CD4-positive, alpha-beta memory T cell (primary cell): ENCODE data around the gene CHPF2. TPM values are rescaled to one million over a fixed set of nuclear protein-coding genes. Genes with fewer than 3 reads are reported as not detected.

ENCODE experiments used
- CTCF ChIA-PET: fragments of 350-600 bp; sonication (Branson Sonifier 250); formaldehyde crosslinking; loops from one replicate; lab custom pipeline; 2021; ENCODE audit warnings: inconsistent platforms; ENCODE audit not compliant: partially characterized antibody; lab: Charles Lee
- POLR2A ChIA-PET: fragments of 350-600 bp; sonication (Branson Sonifier 250); formaldehyde crosslinking; loops from one replicate; lab custom pipeline; 2021; ENCODE audit not compliant: partially characterized antibody; lab: Charles Lee
- DNase-seq, 5 donors: peaks; one replicate each; pipeline versions ENCODE4 v3.0.0 to v3.0.0-alpha.2; 2020 to 2022; ENCODE audit warnings: mixed read lengths in 1 of 5
- H3K27ac ChIP-seq: one replicate; pipeline ENCODE4 v1.7.0; 2013; ENCODE audit warnings: low read depth, low read length
- H3K27me3 ChIP-seq: 2 replicates; pipeline ENCODE4 v1.7.0; 2013; ENCODE audit warnings: mild to moderate bottlenecking, low read length, moderate library complexity; ENCODE audit not compliant: insufficient read depth
- H3K36me3 ChIP-seq: 2 replicates; pipeline ENCODE4 v1.7.0; 2013; ENCODE audit warnings: mild to moderate bottlenecking, low read length, moderate library complexity; ENCODE audit not compliant: insufficient read depth
- H3K4me1 ChIP-seq: 2 replicates; pipeline ENCODE4 v1.7.0; 2013; ENCODE audit warnings: mild to moderate bottlenecking, low read length, moderate library complexity; ENCODE audit not compliant: insufficient read depth
- H3K4me3 ChIP-seq, 2 donors: one replicate each; pipeline ENCODE4 v1.7.0; 2013; ENCODE audit warnings: low read length in 2 of 2, mild to moderate bottlenecking in 1 of 2
- H3K9me3 ChIP-seq, 2 donors: one replicate each; pipeline ENCODE4 v1.7.0; 2013; ENCODE audit warnings: low read length in 2 of 2, control low read depth in 1 of 2; ENCODE audit not compliant: control insufficient read depth in 1 of 2
- H3K27ac Mint-ChIP-seq, 7 donors: one replicate each; pipeline ENCODE4 v1.8.0; 2020 to 2021; ENCODE audit warnings: mixed read lengths in 7 of 7, mild to moderate bottlenecking in 6 of 7, inconsistent platforms in 3 of 7, moderate library complexity in 3 of 7
- H3K27me3 Mint-ChIP-seq, 2 donors: one replicate each; pipeline ENCODE4 v1.8.0; 2020 to 2021; ENCODE audit warnings: mixed read lengths in 2 of 2
- H3K36me3 Mint-ChIP-seq, 2 donors: one replicate each; pipeline ENCODE4 v1.8.0; 2020 to 2021; ENCODE audit warnings: mixed read lengths in 2 of 2, inconsistent platforms in 1 of 2, mild to moderate bottlenecking in 1 of 2
- H3K4me1 Mint-ChIP-seq, 4 donors: one replicate each; pipeline ENCODE4 v1.8.0; 2020 to 2021; ENCODE audit warnings: mixed read lengths in 4 of 4, mild to moderate bottlenecking in 1 of 4
- H3K4me3 Mint-ChIP-seq, 8 donors: one replicate each; pipeline ENCODE4 v1.8.0; 2020 to 2021; ENCODE audit warnings: mixed read lengths in 8 of 8, mild to moderate bottlenecking in 7 of 8, moderate library complexity in 6 of 8, inconsistent platforms in 3 of 8
- H3K9me3 Mint-ChIP-seq, 8 donors: one replicate each; pipeline ENCODE4 v1.8.0; 2020 to 2021; ENCODE audit warnings: mixed read lengths in 8 of 8, mild to moderate bottlenecking in 5 of 8, inconsistent platforms in 3 of 8, moderate library complexity in 1 of 8
- intact Hi-C: fragments of 100-400 bp; cut with micrococcal nuclease; formaldehyde crosslinking; loops from one replicate; pipeline ENCODE4 v1.15.1; 2023
- polyA plus RNA-seq, 2 donors: library from polyadenylated mRNA; unstranded; fragments of 300-500 nt; fragmentation: Illumina TruSeq; gene quantifications; one replicate each; pipeline ENCODE4 v1.2.3, GENCODE V29; 2021
- total RNA-seq, 2 experiments: library from RNA; stranded (reverse); gene quantifications; one replicate each; pipeline ENCODE4 v1.2.3, GENCODE V29; 2021

The CHPF2 gene
- total and polyA plus RNA-seq, 4 experiments from 2014 or later: 25.3 to 52.3 (median 40.4) TPM

DNA sequence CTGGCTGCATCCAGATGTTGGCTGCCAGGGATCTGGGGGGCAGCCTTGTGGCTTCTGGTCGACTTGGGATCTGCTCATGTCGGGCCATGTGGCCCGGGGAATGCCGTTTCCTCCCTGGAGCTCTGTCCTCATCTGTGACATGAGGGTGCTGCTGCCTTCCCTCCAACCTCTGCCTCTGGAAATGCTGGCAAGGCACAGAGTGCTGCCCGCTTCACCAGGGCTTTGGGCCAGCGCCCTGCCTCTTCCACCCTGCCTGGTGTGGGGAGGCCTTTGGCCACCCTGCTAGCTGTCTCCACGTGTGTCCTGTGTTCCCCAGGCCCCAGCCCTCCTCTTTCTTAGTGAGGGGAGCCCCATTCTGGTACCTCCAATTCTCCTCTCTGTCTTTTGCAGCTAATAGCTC, 22.0 kb downstream of the CHPF2 start:
- no peaks in the 10 kb centered on the region for H3K9me3 ChIP-seq
- no peaks in the 10 kb centered on the region for H3K36me3 ChIP-seq
- H3K4me1 ChIP-seq: peaks cover 12% of the 10 kb centered on the region
- H3K27me3 ChIP-seq: peaks cover 24% of the 10 kb centered on the region
- intact Hi-C loops: no loop called here
- CTCF ChIA-PET: interaction anchor here (3.1 kb wide), 1 partner anchor 10 kb away, joined by 11 read pairs; no protein-coding TSS in a partner anchor
- H3K27me3 Mint-ChIP-seq: peaks cover 30 to 60% of the 10 kb centered on the region in 2 donors
- peaks cover 11 to 27% (median 16%) of the 10 kb centered on the region in 4 donors for H3K4me1 Mint-ChIP-seq
- no peak overlapping the region for H3K27ac Mint-ChIP-seq
- peak in 1 of 5 donors; percentile 31 for DNase-seq
- no peaks in the 10 kb centered on the region for H3K36me3 Mint-ChIP-seq
- POLR2A ChIA-PET: no interaction called here
- H3K4me3 Mint-ChIP-seq: no peak overlapping the region
- no peak overlapping the region for H3K27ac ChIP-seq
- no peak overlapping the region for H3K4me3 ChIP-seq
- H3K9me3 Mint-ChIP-seq: no peaks in the 10 kb centered on the region

DNA sequence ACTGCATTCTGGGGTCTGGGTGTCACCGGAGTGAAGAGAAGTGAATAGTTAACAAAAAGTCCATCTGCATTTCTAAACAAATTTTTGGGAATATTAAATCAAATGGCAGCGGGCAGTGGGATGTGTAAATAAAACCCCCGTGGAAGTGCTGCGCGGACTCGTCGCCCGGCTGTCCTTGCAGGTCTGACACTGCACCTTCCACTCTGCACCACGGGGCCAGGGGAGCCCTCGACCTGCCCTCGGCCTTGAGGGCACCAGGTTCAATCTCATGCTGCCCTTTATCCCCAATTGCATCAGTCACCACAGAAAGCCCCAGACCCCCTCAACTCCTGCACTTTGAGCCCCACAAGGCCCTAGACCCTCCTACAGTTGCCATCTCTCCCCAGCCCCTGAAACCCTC, 22.6 kb downstream of the CHPF2 start:
- H3K4me3 Mint-ChIP-seq: no peak overlapping the region
- H3K27me3 Mint-ChIP-seq: peaks cover 29 to 58% of the 10 kb centered on the region in 2 donors
- CTCF ChIA-PET: interaction anchor here (3.1 kb wide), 1 partner anchor 11 kb away, joined by 11 read pairs; no protein-coding TSS in a partner anchor

DNA sequence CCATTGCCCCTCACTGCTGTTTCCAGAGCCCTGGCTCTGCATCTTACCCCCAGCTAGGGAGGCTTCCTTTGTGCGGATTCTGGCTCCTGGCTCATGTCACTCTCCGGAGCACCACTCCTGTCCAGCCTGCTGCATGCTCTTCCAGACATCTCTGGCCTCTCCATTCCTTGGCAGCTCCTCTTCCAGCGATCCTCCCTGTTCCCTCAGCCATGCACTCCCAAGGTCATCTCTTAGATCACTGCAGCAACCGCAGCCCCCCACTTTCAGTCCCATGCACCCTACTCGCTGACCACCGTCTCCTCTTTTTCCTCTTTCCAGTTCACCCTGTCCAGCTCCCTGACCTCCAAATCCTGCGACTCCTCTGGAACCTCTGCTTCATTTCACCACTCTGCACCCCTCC, 23.1 kb downstream of the CHPF2 start:
- intact Hi-C loops: no loop called here
- POLR2A ChIA-PET: no interaction called here
- no peaks in the 10 kb centered on the region for H3K36me3 ChIP-seq
- H3K4me3 ChIP-seq: no peak overlapping the region
- no peaks in the 10 kb centered on the region for H3K36me3 Mint-ChIP-seq
- peaks cover 28 to 56% of the 10 kb centered on the region in 2 donors for H3K27me3 Mint-ChIP-seq
- H3K4me1 Mint-ChIP-seq: peaks cover 10 to 20% (median 14%) of the 10 kb centered on the region in 4 donors
- H3K27ac Mint-ChIP-seq: no peak overlapping the region
- CTCF ChIA-PET: interaction anchor here (3.1 kb wide), 1 partner anchor 11 kb away, joined by 11 read pairs; no protein-coding TSS in a partner anchor
- H3K9me3 ChIP-seq: no peaks in the 10 kb centered on the region
- peaks cover 20% of the 10 kb centered on the region for H3K27me3 ChIP-seq
- no peak overlapping the region for H3K4me3 Mint-ChIP-seq
- DNase-seq: no peak
- no peaks in the 10 kb centered on the region for H3K9me3 Mint-ChIP-seq
- H3K27ac ChIP-seq: no peak overlapping the region
- peaks cover 7% of the 10 kb centered on the region for H3K4me1 ChIP-seq

More for the DNA sequence above, 22.6 kb downstream of the CHPF2 start:
- Mint-ChIP-seq H3K36me3 (no peaks in the 10 kb centered on the region), H3K27ac (no peak overlapping the region), H3K4me1 (peaks cover 10 to 23% (median 14%) of the 10 kb centered on the region in 4 donors), H3K9me3 (no peaks in the 10 kb centered on the region)
- H3K9me3 ChIP-seq: no peaks in the 10 kb centered on the region
- H3K36me3 ChIP-seq: no peaks in the 10 kb centered on the region
- DNase-seq: no peak
- H3K27me3 ChIP-seq: peaks cover 24% of the 10 kb centered on the region
- no peak overlapping the region for H3K27ac ChIP-seq
- peaks cover 7% of the 10 kb centered on the region for H3K4me1 ChIP-seq
- POLR2A ChIA-PET: no interaction called here
- intact Hi-C loops: no loop called here
- no peak overlapping the region for H3K4me3 ChIP-seq

DNA sequence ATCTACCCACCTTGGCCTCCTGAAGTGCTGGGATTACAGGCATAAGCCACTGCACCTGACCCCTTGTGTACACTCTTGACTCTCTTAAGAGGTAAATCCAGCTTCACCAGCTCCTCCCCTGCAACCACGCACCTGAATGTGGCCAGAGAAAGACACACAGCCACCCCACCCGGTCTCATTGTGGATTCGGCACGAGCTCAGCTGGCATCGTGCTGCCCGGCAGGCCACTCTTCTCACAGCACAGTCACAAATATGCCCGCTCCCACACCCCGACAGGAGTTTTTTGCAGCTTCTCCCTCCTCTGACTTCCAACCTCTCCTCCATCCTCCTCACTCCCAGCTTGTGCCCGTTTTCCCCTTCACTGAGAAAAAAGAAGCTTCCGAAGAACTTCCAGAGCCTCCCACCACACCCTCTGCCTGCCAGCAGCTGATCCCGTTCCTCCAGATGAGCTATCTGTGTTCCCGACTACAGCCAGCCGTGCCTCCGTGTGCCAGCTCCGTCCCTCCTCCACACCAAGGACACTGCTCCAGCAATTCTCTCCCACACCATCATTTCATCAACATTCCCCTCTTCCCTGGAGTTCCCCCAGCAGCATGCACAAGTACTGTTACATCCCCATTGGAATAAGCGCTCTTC, 24.2 kb downstream of the CHPF2 start:
- H3K9me3 ChIP-seq: no peaks in the 10 kb centered on the region
- POLR2A ChIA-PET: no interaction called here
- no peaks in the 10 kb centered on the region for H3K36me3 ChIP-seq
- no peaks in the 10 kb centered on the region for H3K9me3 Mint-ChIP-seq
- peaks cover 27 to 47% of the 10 kb centered on the region in 2 donors for H3K27me3 Mint-ChIP-seq
- intact Hi-C loops: no loop called here
- no peak overlapping the region for H3K4me3 Mint-ChIP-seq
- H3K4me1 Mint-ChIP-seq: peaks cover 3 to 10% (median 7%) of the 10 kb centered on the region in 4 donors
- no peak overlapping the region for H3K4me3 ChIP-seq
- no peak overlapping the region for H3K27ac Mint-ChIP-seq
- H3K27me3 ChIP-seq: peaks cover 11% of the 10 kb centered on the region
- CTCF ChIA-PET: interaction anchor here (3.1 kb wide), 1 partner anchor 13 kb away, joined by 11 read pairs; no protein-coding TSS in a partner anchor
- peak in 1 of 5 donors; percentile 3 for DNase-seq
- H3K27ac ChIP-seq: no peak overlapping the region
- peaks cover 7% of the 10 kb centered on the region for H3K4me1 ChIP-seq
- no peaks in the 10 kb centered on the region for H3K36me3 Mint-ChIP-seq

DNA sequence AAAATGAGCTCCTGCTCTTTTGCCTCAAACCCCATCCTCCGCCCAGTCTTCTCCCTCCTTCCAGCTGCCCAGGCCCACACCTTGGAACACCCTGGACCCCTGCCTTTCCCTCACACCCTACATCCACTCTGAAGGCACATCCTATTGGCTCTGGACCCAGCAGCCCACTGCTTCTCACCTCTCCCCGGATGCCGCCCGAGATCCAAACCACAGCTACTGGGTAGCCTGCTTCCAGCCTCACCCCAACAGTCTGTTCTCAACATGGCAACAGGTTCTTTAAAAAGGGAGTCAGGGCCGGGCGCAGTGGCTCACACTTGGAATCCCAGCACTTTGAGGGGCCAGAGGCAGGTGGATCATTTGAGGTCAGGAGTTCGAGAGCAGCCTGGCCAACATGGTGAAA, 25.7 kb downstream of the CHPF2 start:
- H3K27ac ChIP-seq: no peak overlapping the region
- POLR2A ChIA-PET: no interaction called here

DNA sequence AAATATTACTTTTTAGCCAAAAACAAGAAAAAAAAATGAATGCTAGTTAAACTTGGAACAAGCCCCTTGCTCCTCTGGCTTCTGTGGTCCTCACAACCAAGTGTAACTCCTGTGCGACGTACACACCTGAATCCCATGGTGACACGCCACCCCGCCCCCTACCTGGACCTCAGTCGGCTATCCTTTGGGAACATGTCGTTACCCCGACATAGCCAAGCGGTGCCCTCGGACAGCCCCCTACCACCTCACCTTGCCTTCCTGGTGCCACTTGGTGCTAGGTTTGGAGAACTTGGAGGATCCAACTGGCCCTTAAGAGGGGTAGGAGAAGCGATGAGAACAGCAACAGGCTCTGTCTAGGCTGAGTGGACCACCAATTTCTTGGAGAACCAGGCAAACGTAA, 28.2 kb downstream of the CHPF2 start:
- Mint-ChIP-seq H3K27me3 (peaks cover 14 to 20% of the 10 kb centered on the region in 2 donors), H3K4me3 (no peak overlapping the region), H3K36me3 (no peaks in the 10 kb centered on the region), H3K9me3 (peaks cover 0 to 2% (median 0%) of the 10 kb centered on the region in 8 donors), H3K27ac (no peak overlapping the region), H3K4me1 (no peaks in the 10 kb centered on the region)
- no peak overlapping the region for H3K4me3 ChIP-seq
- no peaks in the 10 kb centered on the region for H3K36me3 ChIP-seq
- H3K4me1 ChIP-seq: no peaks in the 10 kb centered on the region
- no peak for DNase-seq
- ChIA-PET CTCF (no interaction called here), POLR2A (no interaction called here)
- H3K27ac ChIP-seq: no peak overlapping the region
- intact Hi-C loops: no loop called here
- no peaks in the 10 kb centered on the region for H3K9me3 ChIP-seq
- H3K27me3 ChIP-seq: no peaks in the 10 kb centered on the region

More for the DNA sequence above, 25.7 kb downstream of the CHPF2 start:
- H3K9me3 Mint-ChIP-seq: no peaks in the 10 kb centered on the region
- Histone ChIP-seq H3K36me3 (no peaks in the 10 kb centered on the region), H3K27me3 (peaks cover under 1% of the 10 kb centered on the region), H3K4me3 (no peak overlapping the region), H3K9me3 (no peaks in the 10 kb centered on the region), H3K4me1 (no peaks in the 10 kb centered on the region)
- H3K4me1 Mint-ChIP-seq: no peaks in the 10 kb centered on the region
- no peaks in the 10 kb centered on the region for H3K36me3 Mint-ChIP-seq
- peaks cover 20 to 42% of the 10 kb centered on the region in 2 donors for H3K27me3 Mint-ChIP-seq
- no peak for DNase-seq
- H3K27ac Mint-ChIP-seq: no peak overlapping the region
- H3K4me3 Mint-ChIP-seq: no peak overlapping the region
- intact Hi-C loops: no loop called here
- CTCF ChIA-PET: interaction anchor here (1.0 to 1.1 kb wide), 2 partner anchors 9 to 14 kb away, joined by 4 to 5 read pairs; no protein-coding TSS in a partner anchor

DNA sequence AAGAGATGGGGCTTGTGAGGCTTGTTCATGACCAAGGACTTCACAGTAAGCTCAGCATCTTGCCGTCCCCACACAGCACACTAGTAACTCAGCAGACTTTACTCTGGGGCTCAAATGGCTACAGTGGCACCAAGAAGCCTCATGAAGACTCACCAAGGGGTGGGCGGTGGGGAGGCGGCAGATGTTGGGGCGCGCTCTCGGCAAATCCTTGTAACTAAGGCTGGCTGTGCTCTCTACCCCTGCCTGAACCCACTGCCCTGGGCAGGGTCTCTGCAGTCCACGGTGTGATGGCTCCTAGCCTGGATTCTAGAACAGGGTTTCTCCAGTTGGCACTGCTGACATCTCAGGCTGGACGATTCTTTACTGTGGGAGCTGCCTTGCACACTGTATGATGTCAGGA, 28.6 kb downstream of the CHPF2 start:
- POLR2A ChIA-PET: no interaction called here
- Mint-ChIP-seq H3K27me3 (peaks cover 12 to 18% of the 10 kb centered on the region in 2 donors), H3K36me3 (no peaks in the 10 kb centered on the region), H3K9me3 (peaks cover 0 to 2% (median 0%) of the 10 kb centered on the region in 8 donors), H3K4me1 (no peaks in the 10 kb centered on the region), H3K27ac (no peak overlapping the region), H3K4me3 (no peak overlapping the region)
- no peak for DNase-seq
- intact Hi-C loops: no loop called here
- H3K36me3 ChIP-seq: no peaks in the 10 kb centered on the region
- H3K4me3 ChIP-seq: no peak overlapping the region
- CTCF ChIA-PET: no interaction called here
- no peaks in the 10 kb centered on the region for H3K27me3 ChIP-seq
- H3K9me3 ChIP-seq: no peaks in the 10 kb centered on the region
- H3K4me1 ChIP-seq: no peaks in the 10 kb centered on the region
- H3K27ac ChIP-seq: no peak overlapping the region
